HepG2 (cell line): ENCODE measurements around the gene FAM43B. TPM values are rescaled to one million over a fixed set of nuclear protein-coding genes. Genes with fewer than 3 reads are reported as not detected.

Experiments used
- ATAC-seq: fragments of 200-7000 bp; cut with Tn5 transposase; 3 replicates; pipeline ENCODE4 v1.9.1; 2020; ENCODE audit warnings: mild to moderate bottlenecking, moderate library complexity
- BruUV-seq: library from RNA; stranded (reverse); fragments of 400-500 nt; replicated peaks from 2 replicates; lab custom pipeline; 2021; lab: Mats Ljungman, UMichigan
- CTCF ChIA-PET: fragments of 300-600 bp; formaldehyde crosslinking; extraction: SDS; loops from one replicate; lab custom pipeline; 2021; ENCODE audit warnings: low total read pairs, inconsistent platforms, low intra/inter-chr PET ratio; lab: Yijun Ruan, JAX
- POLR2A ChIA-PET: fragments of 350-600 bp; sonication (Branson Sonifier 250); formaldehyde crosslinking; loops from one replicate; lab custom pipeline; 2020; ENCODE audit warnings: antibody characterized with exemption, inconsistent platforms; lab: Yijun Ruan, JAX
- DNase-seq: peaks from one replicate; pipeline ENCODE4 v3.0.0-alpha.2; 2015; ENCODE audit warnings: low spot score
- FAIRE-seq: peaks from 3 replicates; lab custom pipeline; 2011; peaks lifted over from hg19 to GRCh38; lab: Jason Lieb, UNC
- H2AFZ ChIP-seq: one replicate; pipeline ENCODE4 v1.6.1; 2011; ENCODE audit warnings: low read length, inconsistent platforms
- H3K27ac ChIP-seq: fragments of 300-600 bp; 3 replicates; pipeline ENCODE4 v1.8.0; 2011; ENCODE audit warnings: mixed run types, mild to moderate bottlenecking, mixed read lengths, low read length, inconsistent platforms; ENCODE audit not compliant: insufficient read depth; ENCODE audit errors: extremely low read length
- H3K27me3 ChIP-seq, 2 experiments: fragments of 200-600 bp in 1 of 2; 2 replicates in 1 of 2; 3 replicates in 1 of 2; pipeline versions ENCODE4 v1.6.0 to v1.8.0; 2011; ENCODE audit warnings: low read length in 2 of 2, mild to moderate bottlenecking in 2 of 2, moderate library complexity in 2 of 2, inconsistent platforms in 1 of 2; ENCODE audit not compliant: insufficient read depth in 2 of 2, control insufficient read depth in 1 of 2
- H3K36me3 ChIP-seq, 2 experiments: fragments of 200-600 bp in 1 of 2; replicated peaks in 1 of 2; 2 replicates in 1 of 2; 3 replicates in 1 of 2; pipeline versions ENCODE4 v1.5.1 to v1.8.0; 2011; ENCODE audit warnings: low read length in 2 of 2, inconsistent platforms in 1 of 2; ENCODE audit not compliant: insufficient read depth in 2 of 2, control insufficient read depth in 1 of 2
- H3K4me1 ChIP-seq: 2 replicates; pipeline ENCODE4 v1.5.1; 2012; ENCODE audit warnings: low read length, inconsistent platforms; ENCODE audit not compliant: insufficient read depth
- H3K4me2 ChIP-seq: 2 replicates; pipeline ENCODE4 v1.6.0; 2011; ENCODE audit warnings: low read depth, low read length, inconsistent platforms
- H3K4me3 ChIP-seq, 3 experiments: fragments of 200-600 bp in 1 of 3; sonication (generic), shearing (Covaris generic) in 1 of 3; replicated peaks in 1 of 3; 2 replicates each; pipeline ENCODE4 v1.5.1; 2011 to 2016; ENCODE audit warnings: low read length in 3 of 3, inconsistent platforms in 2 of 3, low read depth in 2 of 3, mild to moderate bottlenecking in 2 of 3, control low read depth in 1 of 3, mixed read lengths in 1 of 3; ENCODE audit not compliant: insufficient read depth in 1 of 3
- H3K79me2 ChIP-seq: one replicate; pipeline ENCODE4 v1.6.1; 2011; ENCODE audit warnings: low read length, inconsistent platforms; ENCODE audit not compliant: insufficient read depth
- H3K9ac ChIP-seq: 2 replicates; pipeline ENCODE4 v1.6.0; 2011; ENCODE audit warnings: mild to moderate bottlenecking, low read depth, low read length, inconsistent platforms; ENCODE audit not compliant: insufficient read depth
- H3K9me3 ChIP-seq: 2 replicates; pipeline ENCODE4 v1.5.1; 2012; ENCODE audit warnings: mild to moderate bottlenecking, low read length
- H4K20me1 ChIP-seq: 2 replicates; pipeline ENCODE4 v1.6.0; 2011; ENCODE audit warnings: inconsistent platforms, mild to moderate bottlenecking, low read length, moderate library complexity; ENCODE audit not compliant: insufficient read depth
- CHCHD3 ChIP-seq: sonication (generic); formaldehyde crosslinking; IDR thresholded peaks from 2 replicates; pipeline ENCODE4 v1.8.0; 2022; ENCODE audit warnings: mild to moderate bottlenecking, missing genetic modification reagents, moderate library complexity
- CREM ChIP-seq, 2 experiments: sonication (generic) in 1 of 2; formaldehyde crosslinking in 1 of 2; IDR thresholded peaks; 2 replicates each; pipeline versions ENCODE4 v1.4.0 to v1.6.1; 2016 to 2020; ENCODE audit warnings: antibody characterized with exemption in 1 of 2, mild to moderate bottlenecking in 1 of 2, missing genetic modification reagents in 1 of 2
- CTCF ChIP-seq: sonication (generic); formaldehyde crosslinking; IDR thresholded peaks from 2 replicates; pipeline ENCODE4 v1.5.0; 2020; ENCODE audit warnings: mild to moderate bottlenecking, missing genetic modification reagents, moderate library complexity
- ELF1 ChIP-seq: sonication (generic); formaldehyde crosslinking; IDR thresholded peaks from 2 replicates; pipeline ENCODE4 v1.4.0; 2020; ENCODE audit warnings: missing genetic modification reagents
- GLMP ChIP-seq: sonication (generic); formaldehyde crosslinking; IDR thresholded peaks from 2 replicates; pipeline ENCODE4 v1.9.0; 2021; ENCODE audit warnings: missing genetic modification reagents, mild to moderate bottlenecking, borderline replicate concordance
- KAT7 ChIP-seq: IDR thresholded peaks from 2 replicates; pipeline ENCODE4 v1.6.1; 2018; ENCODE audit warnings: borderline replicate concordance, missing compliant biosample characterization
- MAZ ChIP-seq, 2 experiments: sonication (generic) in 1 of 2; formaldehyde crosslinking in 1 of 2; IDR thresholded peaks; 2 replicates each; pipeline versions ENCODE4 v1.5.0 to v1.6.1; 2012 to 2020; ENCODE audit warnings: low read depth in 2 of 2, mild to moderate bottlenecking in 2 of 2, borderline replicate concordance in 1 of 2, improper control_type of control experiment in 1 of 2, low read length in 1 of 2, missing genetic modification reagents in 1 of 2, moderate library complexity in 1 of 2
- MIER2 ChIP-seq: IDR thresholded peaks from 2 replicates; pipeline ENCODE4 v1.6.1; 2016; ENCODE audit warnings: missing biosample characterization, missing genetic modification reagents
- MIXL1 ChIP-seq: IDR thresholded peaks from 2 replicates; pipeline ENCODE4 v1.6.1; 2016
- PHF5A ChIP-seq: IDR thresholded peaks from one replicate; pipeline ENCODE4 v1.6.1; 2018; ENCODE audit warnings: low read depth, missing genetic modification reagents; ENCODE audit not compliant: unreplicated experiment
- RELA ChIP-seq: sonication (generic); formaldehyde crosslinking; IDR thresholded peaks from 2 replicates; pipeline ENCODE4 v1.4.0; 2020; ENCODE audit warnings: missing genetic modification reagents
- SRY ChIP-seq: sonication (generic); formaldehyde crosslinking; IDR thresholded peaks from 2 replicates; pipeline ENCODE4 v1.8.0; 2022; ENCODE audit warnings: mild to moderate bottlenecking, missing genetic modification reagents
- ZBTB42 ChIP-seq: sonication (generic); formaldehyde crosslinking; IDR thresholded peaks from 2 replicates; pipeline ENCODE4 v1.5.0; 2020; ENCODE audit warnings: mild to moderate bottlenecking, missing genetic modification reagents
- ZFP1 ChIP-seq: IDR thresholded peaks from 2 replicates; pipeline ENCODE4 v1.6.1; 2016
- ZFP36 ChIP-seq: fragments of 150-350 bp; IDR thresholded peaks from 2 replicates; pipeline ENCODE4 v1.6.1; 2018; ENCODE audit warnings: borderline replicate concordance, low read length, low read depth; ENCODE audit not compliant: partially characterized antibody
- ZMYM4 ChIP-seq: sonication (generic); formaldehyde crosslinking; IDR thresholded peaks from 2 replicates; pipeline ENCODE4 v1.8.1; 2023; ENCODE audit warnings: mild to moderate bottlenecking, missing genetic modification reagents
- ZNF17 ChIP-seq: sonication (generic); formaldehyde crosslinking; IDR thresholded peaks from 2 replicates; pipeline ENCODE4 v1.5.0; 2020; ENCODE audit warnings: mild to moderate bottlenecking, missing genetic modification reagents
- ZNF382 ChIP-seq: sonication (generic); formaldehyde crosslinking; IDR thresholded peaks from 2 replicates; pipeline ENCODE4 v1.5.0; 2020; ENCODE audit warnings: missing genetic modification reagents, mild to moderate bottlenecking, borderline replicate concordance
- ZNF547 ChIP-seq: sonication (generic); formaldehyde crosslinking; IDR thresholded peaks from 2 replicates; pipeline ENCODE4 v1.5.1; 2020; ENCODE audit warnings: mild to moderate bottlenecking, missing genetic modification reagents
- ZNF652 ChIP-seq: IDR thresholded peaks from 2 replicates; pipeline ENCODE4 v1.6.1; 2016; ENCODE audit warnings: low read depth, borderline replicate concordance
- WGBS: methylation state at CpG from one replicate; pipeline ENCODE4 v1.1.6; 2017; ENCODE audit warnings: low lambda C conversion rate; 5-methylcytosine and 5-hydroxymethylcytosine counted together
- in situ Hi-C: cut with HindIII; loops from 2 replicates; pipeline ENCODE4 v1.10.0; 2017; ENCODE audit warnings: low pct_unique_long_range_greater_than_20kb; ENCODE audit not compliant: extremely low pct_ligation_motif_present
- intact Hi-C: fragments of 100-400 bp; cut with micrococcal nuclease; formaldehyde crosslinking; loops from one replicate; pipeline ENCODE4 v1.10.0; 2022; ENCODE audit not compliant: unreplicated experiment
- polyA plus RNA-seq, 8 experiments: library from polyadenylated mRNA; depleted of rRNA in 3 of 8; stranded (reverse) in 7 of 8; unstranded in 1 of 8; fragments of >200 nt; fragmentation: Illumina TruSeq in 4 of 8; extraction: Trizol in 4 of 8; gene quantifications; 2 replicates each; pipeline versions ENCODE4 v1.2.1 to v1.2.3, GENCODE V29; 2011 to 2016; ENCODE audit warnings: low read depth in 4 of 8, missing spikeins in 1 of 8, mixed read lengths in 1 of 8; ENCODE audit not compliant: insufficient read depth in 1 of 8
- total RNA-seq, 5 experiments: library from RNA; depleted of rRNA; stranded (reverse); fragments of >200 nt; fragmentation: Illumina TruSeq; extraction: Trizol; gene quantifications; 2 replicates each; pipeline ENCODE4 v1.2.3, GENCODE V29; 2016; ENCODE audit warnings: low read depth in 1 of 5
- TF ChIP-seq, protein P1 (sequence below): sonication (generic); formaldehyde crosslinking; conservative IDR thresholded peaks from 2 replicates; pipeline ENCODE4 v1.4.0; 2020; ENCODE audit warnings: missing genetic modification reagents

Gene FAM43B
- total and polyA plus RNA-seq, 2 of the 13 experiments (the other 11 are each of a cell fraction or from before 2014, with no cell fraction given), result 0.63 to 3.7 TPM

GRCh38 chr1:20590306-20590777 is 38.0 kb downstream of the FAM43B start (continued):
- peak; percentile 28; the same call in 1 of the 2 replicates for TF ChIP-seq CREM (IDR thresholded peaks at IDR 0.05)
- TF ChIP-seq CREM (CRISPR knock-in tag; IDR thresholded peaks at IDR 0.05), result no peak
- TF ChIP-seq ZNF652, result peak; percentile 7; the same call in 1 of the 2 replicates
- TF ChIP-seq, protein P1, sequence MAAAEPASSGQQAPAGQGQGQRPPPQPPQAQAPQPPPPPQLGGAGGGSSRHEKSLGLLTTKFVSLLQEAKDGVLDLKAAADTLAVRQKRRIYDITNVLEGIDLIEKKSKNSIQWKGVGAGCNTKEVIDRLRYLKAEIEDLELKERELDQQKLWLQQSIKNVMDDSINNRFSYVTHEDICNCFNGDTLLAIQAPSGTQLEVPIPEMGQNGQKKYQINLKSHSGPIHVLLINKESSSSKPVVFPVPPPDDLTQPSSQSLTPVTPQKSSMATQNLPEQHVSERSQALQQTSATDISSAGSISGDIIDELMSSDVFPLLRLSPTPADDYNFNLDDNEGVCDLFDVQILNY, result no peak
- TF ChIP-seq ZNF382 (CRISPR knock-in tag), result no peak
- no peak for TF ChIP-seq PHF5A (CRISPR knock-in tag)
- no peak for TF ChIP-seq ZFP36

DNA sequence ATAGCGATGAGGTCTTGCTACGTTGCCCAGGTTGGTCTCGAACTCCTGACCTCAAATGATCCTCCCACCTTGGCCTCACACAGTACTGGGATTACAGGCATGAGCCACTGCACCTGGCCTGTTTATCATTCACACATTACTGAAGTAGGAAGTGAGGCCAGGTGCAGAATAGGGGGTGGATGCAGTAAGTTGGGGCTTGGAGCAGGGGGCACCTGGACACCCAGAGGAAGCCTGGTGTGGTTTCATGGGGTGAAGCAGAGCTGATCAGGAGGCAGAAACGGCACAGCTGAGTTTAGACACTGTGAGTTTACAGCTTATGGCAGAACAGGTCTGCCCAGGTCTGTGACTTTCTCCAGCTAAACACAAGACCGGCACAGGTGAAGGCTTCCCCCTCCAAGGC is 41.4 kb downstream of the FAM43B start:
- Histone ChIP-seq H2AFZ (no peak overlapping the region), H3K27me3 (peaks cover 1 to 10% of the 10 kb centered on the region in 2 experiments; a peak in 3 of 5 replicates), H3K9me3 (no peaks in the 10 kb centered on the region), H3K4me3 (no peak overlapping the region), H3K4me2 (no peak overlapping the region), H3K79me2 (no peaks in the 10 kb centered on the region), H3K27ac (no peak overlapping the region), H4K20me1 (no peaks in the 10 kb centered on the region), H3K4me1 (peaks cover 23% of the 10 kb centered on the region), H3K9ac (no peak overlapping the region), H3K36me3 (no peaks in the 10 kb centered on the region)
- TF ChIP-seq ZNF17 (no peak), MAZ (IDR thresholded peaks at IDR 0.05; ENCODE audit: borderline replicate concordance, low read depth, low read length) (no peak), MAZ (CRISPR knock-in tag; IDR thresholded peaks at IDR 0.05; ENCODE audit: low read depth) (no peak), MIXL1 (CRISPR knock-in tag) (no peak), CHCHD3 (no peak), RELA (CRISPR knock-in tag) (no peak), GLMP (no peak), ZBTB42 (no peak), KAT7 (no peak), ZNF547 (CRISPR knock-in tag) (no peak), ZMYM4 (CRISPR knock-in tag) (no peak), SRY (CRISPR knock-in tag) (no peak), ZFP1 (CRISPR knock-in tag) (no peak), CTCF (CRISPR knock-in tag) (no peak), MIER2 (CRISPR knock-in tag) (no peak), ELF1 (CRISPR knock-in tag) (no peak)
- ATAC-seq (no peak), FAIRE-seq (no peak), DNase-seq (no peak)
- WGBS, result 77% methylated on average over 5 of the region's 5 CpGs
- CTCF ChIA-PET, result no interaction called here
- BruUV-seq, result no TSS peak
- intact Hi-C loops (no loop called here), in situ Hi-C loops (no loop called here)
- POLR2A ChIA-PET, result no interaction called here
